DND-41 (cell line): ENCODE results near the gene ABLIM2.

Experiments
- CTCF ChIP-seq: IDR thresholded peaks from 2 replicates; pipeline ENCODE4 v1.5.1; 2012; ENCODE audit warnings: borderline replicate concordance, low read length, moderate library complexity, mild to moderate bottlenecking; ENCODE audit not compliant: poor library complexity, severe bottlenecking; ENCODE audit errors: extremely low read depth
- EZH2 ChIP-seq: IDR thresholded peaks from 3 replicates; pipeline ENCODE4 v1.6.1; 2012; ENCODE audit warnings: borderline replicate concordance, low read depth, mild to moderate bottlenecking, moderate library complexity, low read length, inconsistent platforms; ENCODE audit not compliant: severe bottlenecking

GRCh38 chr4:8053688-8054449 lies 104.7 kb downstream of the ABLIM2 start:
- no peak for TF ChIP-seq CTCF
- no peak for TF ChIP-seq EZH2
